ENCODE data around the gene KLHL6. TPM values are rescaled to one million over a fixed set of nuclear protein-coding genes. Genes with fewer than 3 reads are reported as not detected.
A peak's percentile ranks its signal among the peaks of the same experiment; 100 is the strongest.

Gene KLHL6
- total RNA-seq, 2 donors from 2014 or later = 83.5 to 88.8 TPM

DNA sequence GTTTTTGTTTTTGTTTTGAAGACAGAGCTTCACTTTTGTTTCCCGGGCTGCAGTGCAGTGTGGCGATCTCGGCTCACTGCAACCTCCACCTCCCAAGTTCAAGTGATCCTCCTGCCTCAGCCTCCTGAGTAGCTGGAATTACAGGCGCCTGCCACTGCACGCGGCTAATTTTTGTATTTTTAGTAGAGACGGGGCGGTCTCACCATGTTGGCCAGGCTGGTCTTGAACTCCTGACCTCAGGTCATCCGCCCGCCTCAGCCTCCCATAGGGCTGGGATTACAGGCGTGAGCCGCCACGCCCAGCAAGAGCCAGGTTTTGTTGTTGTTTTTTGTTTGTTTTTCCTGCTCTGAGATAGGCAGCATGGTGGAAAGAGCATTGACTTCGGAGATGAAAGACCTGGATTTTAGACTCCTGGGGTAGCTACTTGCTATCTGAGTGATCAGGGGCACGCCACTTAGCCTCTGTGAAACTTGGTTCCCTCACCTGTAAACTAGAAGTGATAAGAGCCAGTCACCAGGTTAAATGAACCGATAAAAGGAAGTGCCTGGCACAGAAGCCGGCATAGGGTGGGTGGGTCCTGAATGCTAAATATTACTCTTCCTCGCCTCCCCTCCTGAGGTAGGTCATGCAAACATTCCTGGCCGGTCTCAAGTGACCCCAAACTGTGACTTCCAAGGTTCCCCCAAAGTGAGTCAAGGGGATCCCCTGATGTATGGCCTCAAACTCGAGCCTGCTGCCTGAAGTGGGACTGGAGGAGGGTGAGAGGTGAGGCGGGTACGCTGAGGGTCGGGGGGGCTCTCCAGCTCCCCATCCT lies 64.2 kb downstream of the KLHL6 start:
- DNase-seq (no peak), ATAC-seq (replicated peaks in 1 of 2) (no peak)
- Mint-ChIP-seq H3K36me3 (ENCODE audit: insufficient read depth in 2 of 2) (peaks cover 9 to 20% of the 10 kb centered on the region in 2 donors), H3K27ac (no peak overlapping the region), H3K27me3 (ENCODE audit: low read depth) (no peaks in the 10 kb centered on the region), H3K9me3 (no peaks in the 10 kb centered on the region), H3K4me3 (no peak overlapping the region), H3K4me1 (ENCODE audit: low read depth) (peaks cover 8% of the 10 kb centered on the region)

DNA sequence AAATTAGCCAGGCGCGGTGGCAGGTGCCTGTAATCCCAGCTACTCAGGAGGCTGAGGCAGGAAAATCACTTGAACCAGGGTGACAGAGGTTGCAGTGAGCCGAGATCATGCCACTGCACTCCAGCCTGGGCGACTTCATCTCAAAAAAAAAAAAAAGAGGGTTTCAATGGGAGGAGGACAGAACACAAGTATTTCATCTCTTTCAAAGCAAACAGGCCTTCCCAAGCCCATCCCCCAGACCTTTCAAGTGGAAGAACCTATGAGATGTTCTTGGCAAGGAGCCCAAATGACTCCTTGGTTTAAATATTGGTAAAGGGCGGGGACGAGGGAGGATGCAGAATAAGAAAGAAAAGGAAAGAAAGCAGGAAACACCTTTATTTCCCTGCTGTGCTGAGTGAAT lies 64.9 kb downstream of the KLHL6 start:
- Mint-ChIP-seq H3K27me3 (ENCODE audit: low read depth) (no peaks in the 10 kb centered on the region), H3K4me3 (no peak overlapping the region), H3K9me3 (no peaks in the 10 kb centered on the region), H3K27ac (no peak overlapping the region), H3K36me3 (ENCODE audit: insufficient read depth in 2 of 2) (peaks cover 6 to 20% of the 10 kb centered on the region in 2 donors), H3K4me1 (ENCODE audit: low read depth) (peaks cover 10% of the 10 kb centered on the region)
- ATAC-seq (replicated peaks in 1 of 2) = peak in 1 of 2 donors; percentile 28
- no peak for DNase-seq

DNA sequence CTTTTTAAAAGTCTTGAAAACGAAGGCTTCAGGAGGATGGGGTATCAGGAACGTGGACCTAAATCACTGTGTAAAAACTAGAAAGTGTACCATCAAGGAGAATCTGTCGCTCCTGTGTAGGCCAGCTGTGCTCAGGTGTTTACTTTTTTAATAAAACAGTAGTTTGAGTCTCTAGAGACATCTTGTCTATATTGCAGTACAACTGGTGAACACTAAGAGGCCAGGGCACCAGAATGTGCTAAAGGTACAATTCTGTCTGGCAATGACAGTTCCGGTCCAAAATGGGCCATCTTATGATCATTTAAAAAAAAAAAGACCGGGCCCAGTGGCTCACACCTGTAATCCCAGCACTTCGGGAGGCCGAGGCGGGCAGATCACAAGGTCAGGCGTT lies 65.3 kb downstream of the KLHL6 start:
- peaks cover 6 to 20% of the 10 kb centered on the region in 2 donors for H3K36me3 Mint-ChIP-seq (ENCODE audit: insufficient read depth in 2 of 2)
- H3K4me3 Mint-ChIP-seq = no peak overlapping the region
- no peak overlapping the region for H3K27ac Mint-ChIP-seq
- no peaks in the 10 kb centered on the region for H3K27me3 Mint-ChIP-seq (ENCODE audit: low read depth)
- ATAC-seq (replicated peaks in 1 of 2) = no peak
- H3K4me1 Mint-ChIP-seq (ENCODE audit: low read depth) = peaks cover 13% of the 10 kb centered on the region
- DNase-seq = no peak
- H3K9me3 Mint-ChIP-seq = no peaks in the 10 kb centered on the region

DNA sequence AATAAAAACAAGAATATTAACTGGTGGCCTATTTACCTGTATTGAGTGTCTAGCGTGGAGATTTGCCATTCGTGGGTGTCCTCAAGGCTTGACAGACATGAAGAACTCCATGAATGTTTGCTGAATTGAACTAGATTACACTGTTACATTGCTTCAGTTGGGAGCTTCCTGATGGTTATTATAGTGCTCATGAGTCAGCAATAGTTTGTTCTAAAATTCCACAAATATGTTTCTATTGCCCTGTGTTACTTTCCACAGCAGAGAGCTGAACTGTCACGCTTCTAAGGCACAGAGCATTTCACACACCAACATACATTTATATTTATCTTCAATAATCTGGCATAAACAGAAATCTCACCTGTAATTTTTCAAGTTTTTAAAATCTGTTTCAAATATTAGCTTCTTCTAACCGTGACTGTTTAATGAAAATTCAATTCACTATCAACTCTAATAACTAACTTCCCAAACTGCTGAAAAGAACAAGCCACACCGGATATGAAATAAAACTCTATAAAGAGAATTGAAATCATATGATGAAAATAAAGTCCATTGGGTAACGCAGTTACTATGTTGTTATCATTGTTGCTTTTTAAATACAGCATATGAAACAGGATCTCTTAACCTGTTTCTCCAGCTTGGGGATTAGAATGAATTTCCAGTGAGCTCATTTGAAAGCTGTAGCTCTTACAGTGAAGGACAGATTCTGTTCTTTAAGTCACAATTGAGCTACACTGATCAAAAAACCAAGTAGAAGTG lies 65.9 kb downstream of the KLHL6 start:
- Mint-ChIP-seq H3K27ac (peak overlapping the region; percentile 29), H3K36me3 (ENCODE audit: insufficient read depth in 2 of 2) (peaks cover 6 to 20% of the 10 kb centered on the region in 2 donors), H3K9me3 (no peaks in the 10 kb centered on the region), H3K4me1 (ENCODE audit: low read depth) (peaks cover 13% of the 10 kb centered on the region), H3K4me3 (no peak overlapping the region), H3K27me3 (ENCODE audit: low read depth) (no peaks in the 10 kb centered on the region)
- DNase-seq (no peak), ATAC-seq (replicated peaks in 1 of 2) (no peak)

DNA sequence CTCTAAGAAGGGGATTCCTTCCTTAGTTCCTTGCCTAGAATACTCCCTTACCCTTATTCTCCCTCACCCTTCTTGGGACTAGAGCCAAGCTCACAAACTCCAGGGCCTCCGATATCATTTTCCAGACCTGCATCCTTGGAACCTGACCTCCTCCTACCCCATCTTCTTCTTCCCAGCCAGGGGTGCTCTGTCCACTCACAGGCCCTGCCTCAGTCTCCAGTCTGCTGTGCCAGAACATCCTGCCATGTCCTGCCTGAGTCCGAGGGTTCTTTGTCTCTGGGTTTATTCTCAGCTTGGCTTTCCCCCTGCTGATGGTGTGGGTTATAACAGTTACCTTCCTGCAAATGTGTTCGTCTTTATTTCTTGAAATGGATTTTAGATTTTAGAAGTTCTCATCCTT lies 67.2 kb downstream of the KLHL6 start:
- H3K36me3 Mint-ChIP-seq (ENCODE audit: insufficient read depth in 2 of 2) = peaks cover 5 to 13% of the 10 kb centered on the region in 2 donors
- no peaks in the 10 kb centered on the region for H3K9me3 Mint-ChIP-seq
- H3K27ac Mint-ChIP-seq = no peak overlapping the region
- no peaks in the 10 kb centered on the region for H3K27me3 Mint-ChIP-seq (ENCODE audit: low read depth)
- peaks cover 13% of the 10 kb centered on the region for H3K4me1 Mint-ChIP-seq (ENCODE audit: low read depth)
- ATAC-seq (replicated peaks in 1 of 2) (no peak), DNase-seq (no peak)
- no peak overlapping the region for H3K4me3 Mint-ChIP-seq

DNA sequence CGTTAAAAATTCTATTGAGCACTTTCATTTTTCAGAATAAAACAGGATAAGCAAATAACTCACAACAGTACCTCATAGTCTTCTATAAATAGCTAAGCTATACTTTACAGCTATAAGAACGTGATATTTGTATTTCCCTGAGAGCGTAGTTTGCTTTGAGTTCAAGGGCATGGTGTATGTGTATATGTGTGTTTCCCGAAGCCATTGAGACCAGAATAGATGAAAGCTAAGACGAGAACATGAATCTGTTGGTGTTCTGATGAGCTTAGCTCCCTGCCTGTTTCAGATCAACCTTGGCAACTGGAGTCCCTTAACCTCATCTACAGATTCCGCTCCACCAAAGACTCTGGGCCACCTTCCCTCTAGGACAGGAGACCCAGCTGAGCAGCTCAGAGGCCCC lies 67.6 kb downstream of the KLHL6 start:
- ATAC-seq (replicated peaks in 1 of 2) (no peak), DNase-seq (no peak)
- Mint-ChIP-seq H3K36me3 (ENCODE audit: insufficient read depth in 2 of 2) (peaks cover 5 to 10% of the 10 kb centered on the region in 2 donors), H3K4me3 (no peak overlapping the region), H3K27me3 (ENCODE audit: low read depth) (no peaks in the 10 kb centered on the region), H3K4me1 (ENCODE audit: low read depth) (peaks cover 13% of the 10 kb centered on the region), H3K27ac (no peak overlapping the region), H3K9me3 (no peaks in the 10 kb centered on the region)

DNA sequence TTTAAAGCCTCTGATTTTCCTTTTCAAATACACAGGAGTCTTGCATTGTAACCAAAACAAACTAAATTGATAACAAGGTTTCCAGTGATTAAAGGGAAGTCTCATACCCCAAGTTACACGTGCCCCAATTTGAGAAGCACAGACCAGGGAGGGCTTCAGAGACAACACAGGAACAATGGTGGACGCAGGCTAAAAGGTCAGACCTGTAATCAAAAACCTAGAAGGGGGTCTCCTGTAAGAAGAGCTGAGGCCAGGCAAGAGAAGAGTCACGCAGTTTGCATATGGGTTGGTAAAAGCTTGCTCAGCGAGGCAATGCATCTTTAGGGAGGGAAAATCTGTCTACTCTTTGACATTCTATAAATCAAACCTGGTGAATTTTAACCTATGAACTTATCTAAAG lies 68.5 kb downstream of the KLHL6 start:
- ATAC-seq (replicated peaks in 1 of 2) (no peak), DNase-seq (no peak)
- Mint-ChIP-seq H3K27ac (no peak overlapping the region), H3K36me3 (ENCODE audit: insufficient read depth in 2 of 2) (peaks cover 0 to 3% of the 10 kb centered on the region in 2 donors), H3K4me1 (ENCODE audit: low read depth) (peaks cover 8% of the 10 kb centered on the region), H3K27me3 (ENCODE audit: low read depth) (no peaks in the 10 kb centered on the region), H3K9me3 (no peaks in the 10 kb centered on the region), H3K4me3 (no peak overlapping the region)

DNA sequence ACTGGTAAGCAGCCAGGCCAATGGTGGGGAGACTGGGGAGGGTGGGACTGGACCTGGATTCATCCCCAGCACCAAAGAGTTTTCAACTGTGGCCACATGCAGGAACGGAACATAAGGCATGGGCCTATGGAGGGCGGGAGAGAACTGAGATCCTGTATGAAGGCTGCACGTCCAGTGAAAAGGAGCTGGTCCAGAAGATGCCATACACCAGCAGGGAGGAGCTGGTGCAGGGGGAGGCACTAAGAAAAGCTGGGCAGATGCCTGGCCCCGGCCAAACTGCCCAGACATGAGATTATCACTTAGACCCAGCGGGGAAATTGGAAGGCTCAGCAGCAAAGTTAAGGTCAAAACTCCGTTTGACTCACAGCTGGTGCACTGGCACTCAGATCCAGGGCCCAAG lies 69.0 kb downstream of the KLHL6 start:
- ATAC-seq (replicated peaks in 1 of 2) = no peak
- no peak overlapping the region for H3K27ac Mint-ChIP-seq
- H3K4me3 Mint-ChIP-seq = no peak overlapping the region
- no peak for DNase-seq
- no peaks in the 10 kb centered on the region for H3K27me3 Mint-ChIP-seq (ENCODE audit: low read depth)
- H3K4me1 Mint-ChIP-seq (ENCODE audit: low read depth) = peaks cover 11% of the 10 kb centered on the region
- H3K36me3 Mint-ChIP-seq (ENCODE audit: insufficient read depth in 2 of 2) = no peaks in the 10 kb centered on the region
- no peaks in the 10 kb centered on the region for H3K9me3 Mint-ChIP-seq

DNA sequence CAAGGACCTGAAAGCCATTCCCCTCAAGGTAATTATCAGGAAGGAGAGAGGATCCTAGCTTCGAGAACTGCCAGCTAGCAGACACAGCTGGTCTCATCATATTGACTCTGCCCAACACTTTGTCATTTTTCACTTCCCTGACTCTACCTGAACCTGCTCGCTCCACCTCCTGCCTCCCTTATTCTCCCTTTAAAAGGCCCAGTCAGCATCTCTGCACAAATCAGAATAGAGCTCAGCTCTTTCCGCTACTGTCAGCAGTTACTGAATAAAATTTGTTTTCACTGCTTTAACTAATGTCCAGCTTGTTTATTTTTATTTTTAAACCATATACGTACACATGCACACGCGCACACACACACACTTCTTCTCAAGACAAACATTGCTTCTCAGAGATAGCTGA lies 69.9 kb downstream of the KLHL6 start:
- Mint-ChIP-seq H3K27me3 (ENCODE audit: low read depth) (no peaks in the 10 kb centered on the region), H3K4me1 (ENCODE audit: low read depth) (peaks cover 15% of the 10 kb centered on the region), H3K27ac (peak overlapping the region; percentile 82), H3K9me3 (no peaks in the 10 kb centered on the region), H3K36me3 (ENCODE audit: insufficient read depth in 2 of 2) (no peaks in the 10 kb centered on the region), H3K4me3 (no peak overlapping the region)
- ATAC-seq (replicated peaks in 1 of 2) (no peak), DNase-seq (no peak)

DNA sequence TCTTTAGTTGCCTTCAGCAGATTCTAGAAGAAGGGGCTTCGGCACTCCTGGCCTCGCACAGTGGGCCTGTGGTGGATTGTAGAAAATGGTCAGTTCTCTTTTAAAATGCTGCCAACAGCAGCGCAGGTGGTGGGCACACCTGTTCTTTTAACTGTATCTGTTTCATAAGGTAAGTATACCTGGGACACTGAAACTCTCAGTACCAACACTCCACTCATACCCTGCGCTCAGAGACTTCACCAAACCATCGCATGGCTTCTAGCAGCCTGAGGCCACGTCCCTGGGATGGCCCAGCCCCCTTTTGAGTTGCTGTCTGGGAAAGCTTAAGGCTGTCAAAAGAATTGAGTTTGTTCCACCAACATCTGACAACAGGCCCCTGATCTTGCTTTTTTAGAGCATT lies 70.4 kb downstream of the KLHL6 start:
- DNase-seq = no peak
- no peaks in the 10 kb centered on the region for H3K9me3 Mint-ChIP-seq
- ATAC-seq (replicated peaks in 1 of 2) = no peak
- H3K4me3 Mint-ChIP-seq = no peak overlapping the region
- H3K27ac Mint-ChIP-seq = no peak overlapping the region
- no peaks in the 10 kb centered on the region for H3K27me3 Mint-ChIP-seq (ENCODE audit: low read depth)
- no peaks in the 10 kb centered on the region for H3K36me3 Mint-ChIP-seq (ENCODE audit: insufficient read depth in 2 of 2)
- H3K4me1 Mint-ChIP-seq (ENCODE audit: low read depth) = peaks cover 20% of the 10 kb centered on the region

DNA sequence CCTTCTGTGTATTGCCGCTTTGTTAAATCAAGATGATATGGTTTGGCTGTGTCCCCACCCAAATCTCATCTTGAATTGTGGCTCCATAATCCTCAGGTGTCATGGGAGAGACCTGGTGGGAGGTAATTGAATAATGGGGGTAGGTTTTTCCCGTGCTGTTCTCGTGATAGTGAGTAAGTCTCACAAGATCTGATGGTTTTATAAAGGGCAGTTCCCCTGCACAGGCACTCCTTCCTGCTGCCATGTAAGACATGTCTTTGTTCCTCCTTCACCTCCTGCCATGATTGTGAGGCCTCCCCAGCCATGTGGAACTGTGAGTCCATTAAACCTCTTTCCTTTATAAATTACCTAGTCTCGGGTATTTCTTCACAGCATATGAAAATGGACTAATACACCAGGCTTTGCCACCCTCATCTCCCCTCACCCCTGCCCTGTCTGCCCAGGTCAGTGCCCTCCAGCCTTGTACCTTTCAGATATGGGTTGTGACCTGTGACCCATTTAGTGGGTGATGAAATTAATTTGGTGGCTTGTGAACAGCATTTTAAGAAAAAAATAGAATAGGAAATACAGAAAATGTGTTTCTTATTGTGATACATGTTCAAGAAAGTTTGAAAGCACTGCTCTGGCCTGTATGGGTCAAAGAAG lies 71.0 kb downstream of the KLHL6 start:
- Mint-ChIP-seq H3K9me3 (no peaks in the 10 kb centered on the region), H3K4me1 (ENCODE audit: low read depth) (peaks cover 22% of the 10 kb centered on the region), H3K4me3 (no peak overlapping the region), H3K27ac (peak overlapping the region; percentile 31), H3K36me3 (ENCODE audit: insufficient read depth in 2 of 2) (no peaks in the 10 kb centered on the region), H3K27me3 (ENCODE audit: low read depth) (no peaks in the 10 kb centered on the region)
- ATAC-seq (replicated peaks in 1 of 2) = no peak
- DNase-seq = no peak

DNA sequence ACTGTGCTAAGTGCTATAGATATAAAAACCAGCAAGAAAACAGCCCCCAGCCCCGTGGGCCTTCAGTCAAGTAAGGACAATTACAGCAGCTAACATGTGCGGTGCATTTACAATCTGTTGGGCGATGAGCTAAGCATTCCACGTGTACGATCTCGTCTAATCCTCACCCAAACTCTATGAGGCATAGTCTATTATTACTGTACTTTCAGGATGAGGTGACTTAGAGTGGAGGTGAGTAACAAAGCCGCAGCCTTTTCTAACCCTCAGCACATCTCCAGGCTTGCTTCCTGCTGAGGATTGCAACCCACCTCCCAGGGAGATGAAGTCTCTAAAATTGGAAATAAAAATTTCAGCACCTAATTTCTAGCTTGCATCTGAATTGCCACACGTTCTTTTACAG lies 73.9 kb downstream of the KLHL6 start:
- H3K27ac Mint-ChIP-seq = peak overlapping the region; percentile 71
- no peaks in the 10 kb centered on the region for H3K27me3 Mint-ChIP-seq (ENCODE audit: low read depth)
- DNase-seq = peak; percentile 21 to 31
- H3K9me3 Mint-ChIP-seq = no peaks in the 10 kb centered on the region
- peak; percentile 72 to 92 for ATAC-seq (replicated peaks in 1 of 2)
- H3K4me3 Mint-ChIP-seq = peak overlapping the region in 1 of 2 donors; percentile 21
- H3K36me3 Mint-ChIP-seq (ENCODE audit: insufficient read depth in 2 of 2) = no peaks in the 10 kb centered on the region
- peaks cover 22% of the 10 kb centered on the region for H3K4me1 Mint-ChIP-seq (ENCODE audit: low read depth)

DNA sequence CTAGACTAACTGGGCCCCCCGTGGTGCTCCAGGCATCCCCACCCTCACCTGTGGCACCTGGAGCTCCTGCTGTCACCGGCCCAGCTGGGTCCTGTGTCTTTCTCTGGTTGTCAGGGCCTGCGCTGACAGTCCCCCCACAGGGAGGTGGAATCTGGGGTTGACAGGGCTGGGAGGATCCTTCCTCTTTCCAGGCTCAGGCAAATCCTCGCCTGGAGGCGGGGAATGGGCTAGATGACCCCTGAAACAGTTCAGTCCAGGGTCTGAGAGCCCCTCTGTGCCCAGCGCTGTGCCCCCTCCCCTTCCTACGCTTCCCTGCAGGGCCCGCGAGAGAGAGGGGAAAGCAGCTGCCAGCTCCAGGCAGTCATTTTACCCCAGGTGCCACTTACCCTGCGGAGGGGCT lies 77.0 kb downstream of the KLHL6 start:
- no peak overlapping the region for H3K4me3 Mint-ChIP-seq
- ATAC-seq (replicated peaks in 1 of 2) (no peak), DNase-seq (no peak)
- no peak overlapping the region for H3K27ac Mint-ChIP-seq
- H3K27me3 Mint-ChIP-seq (ENCODE audit: low read depth) = no peaks in the 10 kb centered on the region
- no peaks in the 10 kb centered on the region for H3K9me3 Mint-ChIP-seq
- peaks cover 17% of the 10 kb centered on the region for H3K4me1 Mint-ChIP-seq (ENCODE audit: low read depth)
- no peaks in the 10 kb centered on the region for H3K36me3 Mint-ChIP-seq (ENCODE audit: insufficient read depth in 2 of 2)

All from activated T-cell treated with anti-CD3 and anti-CD28 coated beads, Interleukin-2, amount 50 U/mL, for 72 hours (primary cell).